Measurements from ENCODE around the gene LRRC41.
A peak's percentile ranks its signal among the peaks of the same experiment; 100 is the strongest.
"Not testable (repeated sequence)": the region's sequence is repeated elsewhere in the genome, so short reads cannot be mapped to it uniquely, and the experiment has no call there.

The LRRC41 gene

DNA sequence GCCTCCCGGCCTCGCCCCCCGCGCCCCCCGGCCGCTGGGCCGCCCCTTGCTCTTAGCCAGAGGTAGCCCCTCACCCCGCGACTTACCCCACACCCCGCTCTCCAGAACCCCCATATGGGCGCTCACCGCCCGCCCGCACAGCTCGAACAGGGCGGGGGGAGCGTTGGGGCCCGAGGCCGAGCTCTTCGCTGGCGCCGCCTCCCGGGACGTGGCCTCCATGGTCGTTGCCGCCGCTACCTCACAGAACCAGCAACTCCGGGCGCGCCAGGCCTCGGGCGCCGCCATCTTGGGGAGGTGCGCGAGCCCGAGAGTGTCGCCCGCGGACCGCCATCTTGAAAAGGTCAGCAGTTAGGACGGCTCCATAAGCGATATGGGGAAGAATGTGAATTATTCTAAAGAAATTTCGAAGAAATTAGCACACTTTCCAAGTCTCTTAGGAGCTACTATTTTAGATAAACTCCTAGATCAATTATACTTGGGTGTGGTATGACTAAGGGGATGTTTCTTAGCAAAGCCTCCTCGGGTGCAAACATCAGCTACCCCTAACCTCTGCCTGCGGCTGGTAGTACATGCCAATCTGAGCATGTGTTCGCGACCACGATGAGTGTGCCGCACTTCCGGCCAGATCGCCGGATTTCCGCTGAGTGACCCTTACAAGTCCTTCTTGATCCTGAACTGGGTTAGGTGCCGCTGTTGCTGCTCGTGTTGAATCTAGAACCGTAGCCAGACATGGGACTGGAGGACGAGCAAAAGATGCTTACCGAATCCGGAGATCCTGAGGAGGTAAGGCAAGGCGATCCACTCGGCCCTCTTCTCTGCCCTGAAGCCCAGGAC lies at the start of gene LRRC41, which contains the start of gene UQCRH:
Gene LRRC41 (minus strand): TSS at position 579 of the 834 bp plus-strand sequence. CDS start 294 bp downstream, at position 285.
Gene UQCRH (plus strand): TSS at position 661 of the 834 bp plus-strand sequence. CDS start 69 bp downstream, at position 730.
- peak; percentile 94 for DNase-seq

DNA sequence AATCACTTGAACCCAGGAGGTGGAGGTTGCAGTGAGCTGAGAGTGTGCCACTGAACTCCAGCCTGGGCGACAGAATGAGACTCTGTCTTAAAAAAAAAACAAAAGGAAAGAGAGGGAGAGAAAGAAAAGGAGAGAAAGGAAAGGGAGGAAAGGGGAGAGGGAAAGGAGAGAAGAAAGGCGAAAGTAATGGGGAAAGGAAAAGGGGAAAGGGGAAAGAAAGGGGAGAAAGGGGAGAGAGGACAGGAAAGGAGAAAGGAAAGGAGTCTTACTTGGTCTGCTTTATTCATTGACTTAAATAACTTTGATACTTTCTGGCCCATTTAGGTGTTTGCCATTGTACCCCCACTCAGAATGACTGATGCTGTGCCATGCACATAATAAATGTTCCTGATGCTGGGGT lies 48.9 kb upstream of the LRRC41 start:
- DNase-seq: no peak

DNA sequence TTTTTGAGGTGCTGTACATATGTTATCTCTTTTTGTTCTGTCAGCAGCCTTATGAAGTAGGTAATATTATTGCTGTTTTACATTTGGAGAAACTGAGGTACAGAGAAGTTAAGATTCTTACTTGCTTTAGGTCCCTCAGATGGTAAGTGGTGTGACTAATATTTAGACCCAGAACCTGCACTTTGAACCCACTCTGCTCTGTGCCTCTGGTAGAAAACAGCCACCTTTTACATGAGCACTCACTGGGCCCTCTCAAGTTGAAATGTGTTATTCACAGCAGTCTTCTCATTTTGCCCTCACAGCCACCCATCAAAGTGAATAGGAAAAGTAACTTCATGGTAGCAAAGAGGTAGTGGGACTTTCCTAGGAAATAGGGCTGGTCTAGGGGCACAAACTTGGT lies 41.9 kb upstream of the LRRC41 start:
- no peak for DNase-seq

- no peak for DNase-seq
Measured at GRCh38 chr1:46344481-46344880, 41.1 kb upstream of the LRRC41 start.

DNA sequence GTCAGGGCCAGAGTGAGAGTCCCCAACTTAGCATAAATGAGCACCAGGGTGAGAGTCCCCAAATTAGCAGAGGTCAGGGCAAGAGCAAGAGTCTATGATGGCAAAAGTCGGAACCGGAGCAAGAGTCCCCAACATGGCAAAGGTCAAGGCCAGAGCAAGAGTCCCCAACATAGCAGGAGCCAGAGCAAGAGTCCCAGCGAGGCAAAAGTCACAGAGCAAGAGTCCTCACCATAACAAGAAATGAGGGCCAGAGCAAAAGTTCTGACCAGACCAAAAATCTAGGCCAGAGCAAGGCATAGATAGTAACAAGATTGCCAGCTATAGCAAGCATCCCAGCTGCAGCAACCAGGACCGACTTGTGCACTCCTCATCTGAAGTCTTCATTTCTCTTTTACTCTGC lies 40.3 kb upstream of the LRRC41 start:
- no peak for DNase-seq

DNA sequence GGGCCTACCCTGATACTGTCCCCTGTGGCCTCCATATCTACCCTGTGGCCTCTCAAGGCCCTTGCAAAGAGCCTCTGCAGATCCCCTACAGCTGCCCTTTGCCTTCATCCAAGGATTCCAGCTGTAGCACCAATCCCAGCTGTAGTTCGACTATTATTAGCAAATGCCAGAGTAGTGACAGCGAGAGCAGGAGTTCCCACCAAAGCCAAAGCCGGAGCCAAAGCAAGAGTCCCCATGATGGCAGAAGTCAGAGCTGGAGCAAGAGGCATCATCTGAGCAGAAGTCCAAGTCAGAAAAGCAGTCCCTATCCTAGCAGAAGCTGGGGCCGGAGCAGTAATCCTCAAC lies 39.9 kb upstream of the LRRC41 start:
- DNase-seq: no peak

DNA sequence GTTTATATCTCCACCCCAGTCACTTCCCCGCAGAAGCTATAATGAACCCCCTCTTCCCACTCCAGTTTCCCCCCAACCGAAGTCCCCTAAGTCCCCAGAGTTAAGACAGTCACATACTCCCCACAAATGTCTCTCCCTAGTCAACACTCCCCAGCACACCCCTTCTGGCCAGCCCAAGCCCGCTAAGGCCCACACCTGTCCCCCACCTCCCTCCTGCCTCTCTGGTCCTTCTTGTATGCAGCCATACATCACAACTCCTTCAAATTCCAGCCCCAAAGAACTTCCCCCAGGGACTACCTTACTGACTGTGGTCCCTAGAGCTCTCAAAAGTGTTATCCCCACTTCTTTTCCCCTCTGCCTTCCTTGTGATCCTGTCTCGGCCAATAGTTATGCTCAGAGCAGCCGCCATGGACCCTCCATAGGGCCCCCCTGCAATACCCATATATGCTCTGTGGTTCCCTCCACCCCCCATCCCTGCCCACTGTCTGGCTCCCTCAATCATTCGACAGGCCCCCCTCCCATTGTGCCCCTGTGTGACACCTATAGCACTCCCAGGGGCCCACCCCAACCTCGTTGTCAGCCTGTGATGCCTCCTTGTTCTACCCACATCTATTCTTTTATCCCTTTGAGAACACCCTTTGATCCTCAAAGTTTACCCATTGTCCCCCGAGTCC lies 39.4 kb upstream of the LRRC41 start:
- no peak for DNase-seq

DNA sequence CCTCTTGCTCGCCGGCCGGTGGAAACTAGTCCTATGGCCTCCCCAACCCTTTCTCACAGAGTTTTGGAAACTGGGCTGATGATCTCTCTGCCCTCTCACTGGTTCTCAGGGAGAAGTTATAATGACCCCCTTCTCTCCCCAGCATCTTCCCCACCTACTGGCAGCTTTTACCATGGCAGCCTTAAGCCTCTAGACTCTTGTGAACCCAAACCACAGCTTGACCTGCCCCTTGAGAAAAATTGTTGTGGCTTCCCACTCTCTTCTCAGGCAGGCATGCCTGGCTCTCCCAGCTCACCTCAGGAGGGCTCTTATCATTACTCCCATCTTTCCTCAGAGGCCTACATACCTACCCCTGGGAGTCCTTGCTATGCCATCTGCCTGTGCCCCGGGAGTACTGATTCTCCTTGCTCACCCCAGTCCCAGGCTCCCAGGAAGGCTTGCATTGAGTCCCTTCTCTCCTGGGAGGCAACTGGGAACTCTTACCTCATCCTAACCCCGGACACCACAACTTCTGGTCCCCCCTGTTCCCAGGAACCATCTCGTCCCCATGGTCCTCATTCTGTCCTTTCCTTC lies 38.8 kb upstream of the LRRC41 start:
- no peak for DNase-seq

DNA sequence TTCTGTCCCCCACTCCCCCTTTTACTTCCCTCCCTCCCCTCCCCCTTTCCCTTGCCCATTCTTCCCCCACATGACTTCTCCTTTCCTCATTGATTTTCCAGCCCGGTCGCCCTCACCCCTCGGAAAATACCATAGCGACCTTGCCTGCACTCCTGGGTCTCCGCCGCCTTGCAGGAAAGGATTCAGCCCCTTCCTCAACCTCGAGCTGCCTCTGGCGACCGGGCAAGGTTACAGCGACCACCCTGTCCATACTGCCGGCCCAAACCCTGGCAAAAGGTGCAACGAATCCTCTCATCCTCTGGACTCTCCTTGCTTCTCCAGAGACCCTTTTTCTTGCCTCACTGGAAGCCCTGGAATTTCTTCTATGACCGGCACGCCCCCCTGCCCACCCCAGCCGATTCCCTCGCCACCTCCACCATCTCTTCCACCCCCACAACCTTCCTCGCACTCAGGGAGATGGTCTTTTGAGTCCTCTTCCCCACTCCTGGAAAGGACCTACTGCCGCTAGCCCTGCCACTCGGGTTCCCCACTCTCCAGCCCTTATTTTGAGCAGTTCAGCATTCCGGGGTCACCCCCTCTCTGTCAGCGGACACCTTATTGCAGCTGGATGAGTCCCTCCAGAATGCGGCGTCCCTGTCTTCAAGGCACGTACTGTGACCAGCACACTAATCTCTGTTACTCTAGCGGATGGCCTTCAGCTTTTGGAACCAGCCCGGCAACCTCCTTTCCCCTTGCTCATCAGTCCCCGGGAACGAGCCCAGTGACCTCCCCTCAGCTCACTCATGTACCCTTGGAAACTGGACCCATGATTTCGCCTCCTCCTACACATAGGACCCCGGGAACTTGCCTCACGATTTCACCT lies 38.0 kb upstream of the LRRC41 start:
- no peak for DNase-seq

GRCh38 chr1:46340404-46341221 lies 37.2 kb upstream of the LRRC41 start, which contains the start of gene NSUN4:
Gene NSUN4, plus strand, starts transcription at chr1:46340807. Its CDS starts 20 bp downstream, at chr1:46340827.
- peak; percentile 88 for DNase-seq

DNA sequence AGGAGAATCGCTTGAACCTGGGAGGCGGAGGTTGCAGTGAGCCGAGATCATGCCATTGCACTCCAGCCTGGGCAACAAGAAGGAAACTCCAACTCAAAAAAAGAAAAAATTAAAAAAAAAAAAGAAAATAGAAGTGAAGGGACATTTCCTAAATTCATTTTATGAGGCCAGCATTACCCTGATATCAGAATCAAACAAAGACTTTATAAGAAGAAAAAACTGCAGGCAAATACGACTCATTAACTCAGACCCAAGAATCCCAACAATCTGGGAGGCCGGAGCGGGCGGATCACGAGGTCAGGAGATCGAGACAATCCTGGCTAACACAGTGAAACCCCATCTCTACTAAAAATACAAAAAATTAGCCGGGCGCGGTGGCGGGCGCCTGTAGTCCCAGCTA lies 34.0 kb upstream of the LRRC41 start:
- not testable (repeated sequence) for DNase-seq

- DNase-seq: no peak
Measured at GRCh38 chr1:46335081-46335480, 31.7 kb upstream of the LRRC41 start.

DNA sequence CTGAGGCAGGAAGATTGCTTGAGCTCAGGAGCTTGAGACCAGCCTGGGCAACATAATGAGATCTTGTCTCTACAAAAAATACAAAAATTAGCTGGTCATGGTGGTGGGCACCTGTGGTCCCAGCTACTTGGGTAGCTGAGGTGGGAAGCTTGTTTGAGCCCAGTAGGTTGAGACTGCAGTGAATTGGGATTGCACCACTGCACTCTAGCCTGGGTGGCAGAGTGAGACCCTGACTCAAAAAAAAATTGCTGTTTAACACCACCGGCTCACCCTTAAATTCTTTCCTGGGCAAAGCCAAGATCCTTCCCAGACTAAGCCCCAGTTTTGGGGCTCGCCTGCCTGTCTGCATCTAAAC lies 30.6 kb upstream of the LRRC41 start:
- no peak for DNase-seq

DNA sequence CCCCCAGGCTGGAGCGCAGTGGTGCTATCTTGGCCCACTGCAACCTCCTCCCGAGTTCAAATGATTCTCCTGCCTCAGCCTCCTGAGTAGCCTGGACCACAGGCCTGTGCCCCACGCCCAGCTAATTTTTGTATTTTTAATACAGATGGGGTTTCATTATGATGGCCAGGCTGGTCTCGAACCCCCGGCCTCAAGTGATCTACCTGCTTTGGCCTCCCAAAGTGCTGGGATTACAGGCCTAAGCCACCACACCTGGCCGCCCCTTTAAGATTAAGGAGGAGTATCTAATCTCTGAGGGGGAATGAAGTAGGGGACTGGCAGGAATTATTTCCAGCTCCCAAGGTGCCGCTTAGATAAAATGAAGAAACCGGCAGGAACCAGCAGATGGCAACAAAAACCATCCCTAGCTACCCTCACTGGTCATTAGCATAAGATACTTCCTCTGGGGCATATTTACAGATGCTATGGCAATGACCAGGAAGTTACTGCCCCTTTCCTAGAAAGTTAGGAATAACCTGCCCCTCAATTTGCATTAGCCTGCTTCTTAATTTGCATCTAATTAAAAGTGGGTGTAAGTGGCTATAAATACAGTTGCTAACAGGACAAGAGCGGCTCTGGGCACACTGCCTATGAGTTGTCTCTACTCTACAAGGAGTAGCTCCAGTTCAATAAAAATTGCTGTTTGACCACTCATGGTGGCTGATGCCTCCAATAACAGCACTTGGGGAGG lies 30.0 kb upstream of the LRRC41 start:
- DNase-seq: no peak

DNA sequence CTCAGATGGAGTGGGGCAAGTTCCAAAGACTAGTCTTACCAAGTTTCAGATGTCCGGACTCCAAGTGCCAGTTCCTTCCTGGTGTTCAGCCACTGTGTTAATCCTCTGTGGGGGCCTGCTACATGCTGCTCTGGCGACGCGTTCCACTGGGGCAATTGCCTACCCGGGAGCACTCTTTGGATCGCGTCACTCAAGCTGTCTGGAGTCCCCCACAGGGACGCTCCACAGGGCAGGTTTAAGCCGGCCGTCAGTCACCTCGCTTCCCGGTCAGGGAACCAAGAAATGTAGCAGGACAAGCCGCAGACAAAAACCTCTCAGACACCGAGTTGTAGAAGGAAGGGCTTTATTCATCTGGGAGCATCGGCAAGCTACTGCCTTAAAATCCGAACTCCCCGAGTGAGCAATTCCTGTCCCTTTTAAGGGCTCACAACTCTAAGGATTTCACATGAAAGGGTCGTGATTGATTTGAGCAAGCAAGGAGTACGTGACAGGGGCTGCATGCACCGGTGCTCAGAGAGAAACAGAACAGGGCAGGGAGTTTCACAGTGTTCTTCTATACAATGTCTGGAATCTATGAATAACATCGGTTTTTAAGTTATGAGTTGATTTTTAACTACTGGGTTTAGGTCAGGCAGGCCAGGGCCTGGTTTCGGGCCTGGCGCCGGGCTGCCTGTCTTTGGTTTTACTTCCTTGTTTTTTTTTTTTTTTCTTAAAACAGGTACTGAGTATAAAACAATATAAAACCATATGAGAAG lies 28.5 kb upstream of the LRRC41 start:
- DNase-seq: not testable (repeated sequence)

- DNase-seq: not testable (repeated sequence)
Measured at GRCh38 chr1:46330381-46330780, 27.0 kb upstream of the LRRC41 start.

- DNase-seq: not testable (repeated sequence)
Measured at GRCh38 chr1:46329807-46330206, 26.4 kb upstream of the LRRC41 start.

DNA sequence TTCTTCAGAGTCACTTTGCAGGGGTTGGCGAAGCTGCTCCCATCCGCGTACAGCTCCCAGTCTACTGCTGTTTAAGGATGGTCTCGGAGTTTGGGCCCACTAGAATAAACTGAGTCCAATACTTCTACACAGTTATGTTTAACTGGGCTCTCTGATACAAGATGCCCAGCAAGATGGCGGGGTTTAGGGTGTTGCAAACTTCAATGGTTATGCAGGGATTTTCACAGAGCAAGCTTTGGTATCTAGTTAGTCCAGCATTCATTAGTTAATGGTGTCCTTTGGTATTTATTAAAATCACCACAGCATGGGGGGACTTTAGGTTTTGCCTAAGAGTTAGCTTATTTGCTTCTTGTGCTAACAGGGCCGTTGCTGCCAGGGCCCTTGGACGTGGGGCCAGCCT lies 24.8 kb upstream of the LRRC41 start:
- not testable (repeated sequence) for DNase-seq

DNA sequence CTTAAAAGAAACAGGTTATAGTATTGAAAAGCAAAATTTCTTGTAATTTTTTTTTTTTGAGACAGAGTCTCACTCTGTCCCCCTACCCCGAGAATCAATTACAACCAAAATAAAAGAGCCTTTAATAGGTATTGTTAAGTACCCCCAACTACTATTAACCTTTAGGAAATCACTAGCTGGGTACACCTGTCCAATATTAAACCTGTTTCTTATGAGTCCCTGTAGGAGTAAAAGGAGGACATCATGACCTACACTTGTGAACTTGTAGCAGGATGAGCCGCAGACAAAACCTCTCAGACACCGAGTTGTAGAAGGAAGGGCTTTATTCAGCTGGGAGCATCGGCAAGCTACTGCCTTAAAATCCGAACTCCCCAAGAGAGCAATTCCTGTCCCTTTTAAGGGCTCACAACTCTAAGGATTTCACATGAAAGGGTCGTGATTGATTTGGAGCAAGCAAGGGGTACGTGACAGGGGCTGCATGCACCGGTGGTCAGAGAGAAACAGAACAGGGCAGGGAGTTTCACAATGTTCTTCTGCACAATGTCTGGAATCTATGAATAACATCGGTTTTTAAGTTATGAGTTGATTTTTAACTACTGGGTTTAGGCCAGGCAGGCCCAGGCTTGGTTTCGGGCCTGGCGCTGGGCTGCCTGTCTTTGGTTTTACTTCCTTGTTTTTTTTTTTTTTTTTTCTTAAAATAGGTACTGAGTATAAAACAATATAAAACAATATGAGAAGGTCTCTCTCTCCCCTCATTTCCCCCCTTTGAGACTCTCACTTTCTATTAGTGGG lies 22.1 kb upstream of the LRRC41 start:
- DNase-seq: not testable (repeated sequence)

GRCh38 chr1:46322191-46322590 lies 18.8 kb upstream of the LRRC41 start:
- not testable (repeated sequence) for DNase-seq
